Measurements from ENCODE around the gene EFNA2.
"Not testable (repeated sequence)": the region's sequence is repeated elsewhere in the genome, so short reads cannot be mapped to it uniquely, and the experiment has no call there.

Gene EFNA2

GRCh38 chr19:1318678-1319471, 33.2 kb downstream of the EFNA2 start:
- DNase-seq (ENCODE audit: low read depth) = no peak

- DNase-seq (ENCODE audit: low read depth) = not testable (repeated sequence)
These were observed 34.6 kb downstream of the EFNA2 start for GRCh38 chr19:1320282-1320650.

- no peak for DNase-seq (ENCODE audit: low read depth)
These were observed 35.9 kb downstream of the EFNA2 start for GRCh38 chr19:1321539-1321938.

GRCh38 chr19:1322198-1322981, 36.7 kb downstream of the EFNA2 start:
- no peak for DNase-seq (ENCODE audit: low read depth)

GRCh38 chr19:1324249-1324805, 38.7 kb downstream of the EFNA2 start:
- no peak for DNase-seq (ENCODE audit: low read depth)

GRCh38 chr19:1324806-1325567, 39.3 kb downstream of the EFNA2 start:
- DNase-seq (ENCODE audit: low read depth) = no peak

- no peak for DNase-seq (ENCODE audit: low read depth)
These were observed 40.1 kb downstream of the EFNA2 start for GRCh38 chr19:1325568-1326294.

GRCh38 chr19:1327125-1327524, 41.5 kb downstream of the EFNA2 start:
- DNase-seq (ENCODE audit: low read depth) = no peak

GRCh38 chr19:1332208-1332607, 46.5 kb downstream of the EFNA2 start:
- DNase-seq (ENCODE audit: low read depth) = not testable (repeated sequence)

GRCh38 chr19:1336079-1336684, 50.5 kb downstream of the EFNA2 start:
- no peak for DNase-seq (ENCODE audit: low read depth)

GRCh38 chr19:1340681-1341469, 55.2 kb downstream of the EFNA2 start:
- no peak for DNase-seq (ENCODE audit: low read depth)

GRCh38 chr19:1343041-1343440, 57.4 kb downstream of the EFNA2 start:
- no peak for DNase-seq (ENCODE audit: low read depth)

- no peak for DNase-seq (ENCODE audit: low read depth)
These were observed 63.5 kb downstream of the EFNA2 start for GRCh38 chr19:1349211-1349610.

GRCh38 chr19:1350867-1351266, 65.2 kb downstream of the EFNA2 start:
- no peak for DNase-seq (ENCODE audit: low read depth)

All from activated gamma-delta T cell treated with anti-CD3 and anti-CD28 coated beads, Interleukin-2, amount 50 U/mL, for 16 hours (primary cell).